C4-2B (cell line): ENCODE data around the gene TSTD2.

ENCODE experiments used
- CTCF ChIP-seq: fragments of 450-650 bp; conservative IDR thresholded peaks from 2 replicates; pipeline ENCODE4 v1.5.1; 2017; ENCODE audit warnings: mild to moderate bottlenecking
- ZFX ChIP-seq: fragments of 450-650 bp; IDR thresholded peaks from 2 replicates; pipeline ENCODE4 v1.6.1; 2017

- no peak for TF ChIP-seq CTCF
- no peak for TF ChIP-seq ZFX
These were observed 75.5 kb downstream of the TSTD2 start for GRCh38 chr9:97557606-97558095.
